Skeletal muscle satellite cell (primary cell): Measurements from ENCODE around the gene MZT1. TPM values are rescaled to one million over a fixed set of nuclear protein-coding genes. Genes with fewer than 3 reads are reported as not detected.

ENCODE experiments used
- H3K27me3 ChIP-seq: 2 replicates; pipeline ENCODE4 v1.7.0; 2013; ENCODE audit warnings: low read length; ENCODE audit not compliant: control insufficient read depth, insufficient read depth
- H3K36me3 ChIP-seq: 2 replicates; pipeline ENCODE4 v1.7.0; 2013; ENCODE audit warnings: mild to moderate bottlenecking, control low read depth, low read length; ENCODE audit not compliant: insufficient read depth
- H3K4me1 ChIP-seq: 2 replicates; pipeline ENCODE4 v1.7.0; 2013; ENCODE audit warnings: low read length; ENCODE audit not compliant: control insufficient read depth, insufficient read depth
- H3K4me2 ChIP-seq: 2 replicates; pipeline ENCODE4 v1.7.0; 2013; ENCODE audit warnings: mild to moderate bottlenecking, low read length
- H3K4me3 ChIP-seq: 2 replicates; pipeline ENCODE4 v1.7.0; 2013; ENCODE audit warnings: low read length
- H3K9ac ChIP-seq: 2 replicates; pipeline ENCODE4 v1.7.0; 2013; ENCODE audit warnings: mild to moderate bottlenecking, low read depth, low read length, moderate library complexity
- H3K9me3 ChIP-seq: replicated peaks from 2 replicates; pipeline ENCODE4 v1.7.0; 2013; ENCODE audit warnings: mild to moderate bottlenecking, control low read depth, low read length
- small RNA-seq: library from RNA; depleted of rRNA; stranded (forward); fragments of <200 nt; gene quantifications from one replicate; pipeline ENCODE3, GENCODE V24; 2012

The MZT1 gene

DNA sequence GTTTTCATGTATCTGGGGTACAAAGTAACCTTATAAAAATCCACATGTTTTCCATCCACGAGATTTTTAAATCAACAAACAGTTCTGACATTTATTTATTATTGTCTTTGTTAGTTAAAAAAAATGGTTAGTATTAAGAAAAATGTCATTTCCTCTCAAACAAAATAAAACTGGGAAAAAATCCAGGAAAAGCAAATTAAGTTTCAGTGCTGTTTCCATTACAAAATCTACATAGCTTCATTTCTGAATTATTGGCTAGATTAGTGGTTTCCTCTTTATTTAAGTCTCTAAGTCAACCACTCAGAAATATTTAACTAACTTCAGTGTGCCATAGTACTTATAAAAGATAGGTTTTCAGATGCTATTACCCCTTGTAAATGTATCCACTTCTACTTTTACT lies 49.1 kb downstream of the MZT1 start:
- H3K9ac ChIP-seq, result no peak overlapping the region
- H3K4me1 ChIP-seq, result no peaks in the 10 kb centered on the region
- H3K4me2 ChIP-seq, result no peak overlapping the region
- peaks cover 7% of the 10 kb centered on the region for H3K27me3 ChIP-seq
- H3K4me3 ChIP-seq, result no peak overlapping the region
- H3K36me3 ChIP-seq, result no peaks in the 10 kb centered on the region
- no peaks in the 10 kb centered on the region for H3K9me3 ChIP-seq

DNA sequence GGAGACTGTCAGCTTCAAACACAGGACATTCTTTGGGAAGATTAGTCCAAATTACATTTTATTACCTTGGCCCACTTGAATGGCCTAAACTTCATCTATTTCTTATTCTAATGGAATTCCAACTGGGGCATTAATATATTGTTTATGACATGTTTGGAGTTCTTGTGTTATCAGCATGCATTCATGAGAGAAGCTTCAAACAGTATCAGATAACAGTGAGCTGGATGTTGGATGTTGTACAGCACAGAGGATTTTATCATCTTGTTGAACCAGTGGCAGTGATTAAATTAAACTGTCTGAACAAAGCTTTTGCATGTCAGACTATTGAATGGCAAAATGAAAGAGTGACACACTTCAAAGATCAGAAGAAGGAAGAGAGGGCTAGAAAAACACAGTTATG lies 50.0 kb downstream of the MZT1 start:
- Histone ChIP-seq H3K4me2 (no peak overlapping the region), H3K27me3 (peaks cover 9% of the 10 kb centered on the region), H3K9me3 (no peaks in the 10 kb centered on the region), H3K4me3 (no peak overlapping the region), H3K9ac (no peak overlapping the region), H3K36me3 (no peaks in the 10 kb centered on the region), H3K4me1 (no peaks in the 10 kb centered on the region)

DNA sequence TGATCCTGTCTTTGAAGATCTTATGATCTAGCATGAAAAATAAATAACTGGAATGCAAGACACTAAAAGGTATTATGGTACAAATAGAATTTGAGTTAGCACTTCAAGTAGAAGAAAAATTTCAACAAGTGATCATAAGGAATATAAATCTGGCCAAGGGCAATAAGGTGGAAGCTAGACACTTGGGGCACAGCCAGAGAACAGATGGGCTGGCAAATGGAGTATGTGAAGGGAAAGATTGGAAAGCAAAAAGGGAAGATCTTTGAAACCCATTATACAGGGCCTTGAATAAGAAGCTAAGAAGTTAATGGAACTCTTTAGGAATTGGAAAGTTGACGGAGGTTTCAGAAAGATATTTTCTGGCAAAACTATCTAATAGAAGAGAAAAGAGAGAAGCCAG lies 61.0 kb downstream of the MZT1 start:
- Histone ChIP-seq H3K4me3 (no peak overlapping the region), H3K27me3 (peaks cover 3% of the 10 kb centered on the region), H3K9ac (no peak overlapping the region), H3K36me3 (no peaks in the 10 kb centered on the region), H3K4me1 (peaks cover 9% of the 10 kb centered on the region), H3K4me2 (no peak overlapping the region), H3K9me3 (no peaks in the 10 kb centered on the region)

DNA sequence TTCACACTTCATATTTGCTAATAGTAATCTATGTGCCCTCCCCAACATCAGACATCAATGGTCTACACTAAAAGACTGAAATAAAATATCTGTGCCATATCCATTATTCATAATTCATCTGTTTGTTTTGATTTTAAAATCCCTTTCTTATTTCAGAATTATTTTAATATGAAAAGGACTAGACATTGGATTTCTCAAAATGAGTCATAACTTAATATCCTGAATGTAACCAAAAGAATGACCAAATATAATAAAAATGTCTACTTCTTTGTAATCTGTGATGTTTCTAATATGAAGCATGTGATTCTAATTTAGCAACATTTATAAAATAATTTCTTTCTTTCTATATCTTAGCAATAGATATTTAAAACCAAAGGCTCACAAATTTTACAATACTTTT lies 64.9 kb downstream of the MZT1 start:
- H3K4me3 ChIP-seq, result no peak overlapping the region
- H3K4me1 ChIP-seq, result peaks cover 9% of the 10 kb centered on the region
- no peaks in the 10 kb centered on the region for H3K36me3 ChIP-seq
- H3K9me3 ChIP-seq, result no peaks in the 10 kb centered on the region
- no peak overlapping the region for H3K4me2 ChIP-seq
- H3K27me3 ChIP-seq, result no peaks in the 10 kb centered on the region
- no peak overlapping the region for H3K9ac ChIP-seq

Small RNA genes within 50 kb of the gene (small RNA-seq; reads per million reads assigned to genes)
- gene RNU6-80P, result not detected
